GM12878 (cell line): ENCODE data around the gene MYMX. TPM values are rescaled to one million over a fixed set of nuclear protein-coding genes. Genes with fewer than 3 reads are reported as not detected.

Experiments used
- ATAC-seq: fragments of 200-7000 bp; cut with Tn5 transposase; 3 replicates; pipeline ENCODE4 v1.9.1; 2020; ENCODE audit warnings: mild to moderate bottlenecking, moderate library complexity
- BruUV-seq: library from RNA; stranded (reverse); fragments of 400-500 nt; replicated peaks from 2 replicates; lab custom pipeline; 2021; lab: Mats Ljungman, UMichigan
- CTCF ChIA-PET: fragments of 300-600 bp; sonication (Branson Sonifier 250); formaldehyde crosslinking; extraction: SDS; loops from one replicate; lab custom pipeline; 2021; ENCODE audit warnings: inconsistent platforms; lab: Yijun Ruan, JAX
- POLR2A ChIA-PET: fragments of 350-600 bp; formaldehyde crosslinking; extraction: SDS; loops from one replicate; lab custom pipeline; 2021; ENCODE audit warnings: inconsistent platforms; lab: Charles Lee
- RAD21 ChIA-PET: fragments of 300-600 bp; sonication (Branson Sonifier 250); formaldehyde crosslinking; loops from one replicate; lab custom pipeline; 2023; ENCODE audit warnings: antibody characterized with exemption; ENCODE audit not compliant: unreplicated experiment; lab: Charles Lee
- SMC1A ChIA-PET: fragments of 300-600 bp; sonication (Branson Sonifier 250); formaldehyde crosslinking; loops from one replicate; lab custom pipeline; 2023; ENCODE audit not compliant: unreplicated experiment, uncharacterized antibody; lab: Charles Lee
- DNase-seq: peaks from one replicate; pipeline ENCODE4 v3.0.0-alpha.2; 2011; ENCODE audit warnings: low read depth, low spot score
- FAIRE-seq: peaks from 3 replicates; lab custom pipeline; 2011; peaks lifted over from hg19 to GRCh38; lab: Jason Lieb, UNC
- H2AFZ ChIP-seq: 2 replicates; pipeline ENCODE4 v1.6.0; 2011; ENCODE audit warnings: low read depth, low read length, control low read depth; ENCODE audit not compliant: control insufficient read depth
- H3K27ac ChIP-seq: 2 replicates; pipeline ENCODE4 v1.5.1; 2011; ENCODE audit warnings: control low read depth; ENCODE audit not compliant: control insufficient read depth, insufficient read depth
- H3K27me3 ChIP-seq, 2 experiments: replicated peaks in 1 of 2; 2 replicates each; pipeline versions ENCODE4 v1.6.0 to v1.6.1; 2011; ENCODE audit warnings: low read length in 1 of 2; ENCODE audit not compliant: control insufficient read depth in 2 of 2, insufficient read depth in 2 of 2
- H3K36me3 ChIP-seq, 2 experiments: 2 replicates each; pipeline ENCODE4 v1.5.1; 2011; ENCODE audit warnings: low read length in 1 of 2; ENCODE audit not compliant: control insufficient read depth in 2 of 2, insufficient read depth in 2 of 2
- H3K4me1 ChIP-seq: 2 replicates; pipeline ENCODE4 v1.6.1; 2011; ENCODE audit warnings: mild to moderate bottlenecking, low read length, moderate library complexity, mixed read lengths; ENCODE audit not compliant: control insufficient read depth, insufficient read depth
- H3K4me2 ChIP-seq: 2 replicates; pipeline ENCODE4 v1.6.0; 2011; ENCODE audit warnings: control low read depth; ENCODE audit not compliant: control insufficient read depth, insufficient read depth
- H3K4me3 ChIP-seq: fragments of 200-600 bp; sonication (generic); 2 replicates; pipeline ENCODE4 v1.5.1; 2016
- H3K79me2 ChIP-seq: 2 replicates; pipeline ENCODE4 v1.6.0; 2011; ENCODE audit warnings: low read length; ENCODE audit not compliant: control insufficient read depth, insufficient read depth
- H3K9ac ChIP-seq: 2 replicates; pipeline ENCODE4 v1.8.0; 2011; ENCODE audit warnings: low read length, control low read depth, mixed read lengths; ENCODE audit not compliant: control insufficient read depth, insufficient read depth
- H3K9me3 ChIP-seq: replicated peaks from 3 replicates; pipeline ENCODE4 v1.5.1; 2011; ENCODE audit warnings: mild to moderate bottlenecking, low read length; ENCODE audit not compliant: control insufficient read depth, insufficient read depth
- H4K20me1 ChIP-seq: 2 replicates; pipeline ENCODE4 v1.6.0; 2011; ENCODE audit not compliant: control insufficient read depth, insufficient read depth
- ETV6 ChIP-seq, 2 experiments: fragments of 450-650 bp in 1 of 2; IDR thresholded peaks in 1 of 2; conservative IDR thresholded peaks in 1 of 2; 2 replicates each; pipeline ENCODE4 v1.6.1; 2014; ENCODE audit warnings: antibody characterized with exemption in 1 of 2, borderline replicate concordance in 1 of 2, low read depth in 1 of 2, mild to moderate bottlenecking in 1 of 2, moderate library complexity in 1 of 2
- FOXK2 ChIP-seq: fragments of 450-650 bp; IDR thresholded peaks from 2 replicates; pipeline ENCODE4 v1.6.1; 2017; ENCODE audit warnings: mild to moderate bottlenecking, moderate library complexity
- FOXM1 ChIP-seq: IDR thresholded peaks from 2 replicates; pipeline ENCODE4 v1.6.1; 2012; ENCODE audit warnings: low read depth, mild to moderate bottlenecking, inconsistent platforms, low read length, moderate library complexity
- KLF5 ChIP-seq: fragments of 450-650 bp; IDR thresholded peaks from 2 replicates; pipeline ENCODE4 v1.6.1; 2014; ENCODE audit warnings: mild to moderate bottlenecking; ENCODE audit not compliant: partially characterized antibody
- MXI1 ChIP-seq: fragments of 150-350 bp; IDR thresholded peaks from 2 replicates; pipeline ENCODE4 v1.6.1; 2011; ENCODE audit warnings: low read depth, mild to moderate bottlenecking, inconsistent platforms, low read length, improper control_type of control experiment
- SMARCA5 ChIP-seq: fragments of 450-650 bp; IDR thresholded peaks from 2 replicates; pipeline ENCODE4 v1.6.1; 2017; ENCODE audit warnings: mild to moderate bottlenecking
- SP1 ChIP-seq: IDR thresholded peaks from one replicate; pipeline ENCODE4 v1.6.1; 2011; ENCODE audit warnings: low read depth, low read length
- ZBED1 ChIP-seq: IDR thresholded peaks from 2 replicates; pipeline ENCODE4 v1.6.1; 2016; ENCODE audit warnings: borderline replicate concordance
- ZBTB33 ChIP-seq: fragments of 450-650 bp; IDR thresholded peaks from 2 replicates; pipeline ENCODE4 v1.6.1; 2017; ENCODE audit warnings: mild to moderate bottlenecking
- WGBS: methylation state at CpG from one replicate; pipeline ENCODE4 v1.1.6; 2016; ENCODE audit warnings: low lambda C conversion rate; ENCODE audit not compliant: insufficient replicate concordance, insufficient coverage; ENCODE audit errors: missing lambda C conversion rate; 5-methylcytosine and 5-hydroxymethylcytosine counted together
- in situ Hi-C: fragments of 300-500 bp; cut with MboI; formaldehyde crosslinking; loops from 9 replicates; pipeline ENCODE4 v1.14.3; 2018; ENCODE audit warnings: mixed read lengths
- intact Hi-C: fragments of 100-400 bp; cut with micrococcal nuclease; formaldehyde crosslinking; loops from one replicate; pipeline ENCODE4 v1.14.2; 2022; ENCODE audit not compliant: unreplicated experiment
- polyA plus RNA-seq, 11 experiments: library from polyadenylated mRNA; depleted of rRNA in 4 of 11; unstranded in 6 of 11; stranded (reverse) in 5 of 11; fragments of >200 nt; fragmentation: Nextera tagmentation in 4 of 11; fragmentation: Illumina TruSeq in 1 of 11; extraction: Ambion mirVana in 4 of 11; extraction: Trizol in 1 of 11; gene quantifications; 1 replicate in 1 of 11; 2 replicates in 10 of 11; pipeline versions ENCODE4 v1.2.1 to v1.2.3, GENCODE V29; 2011 to 2016; ENCODE audit warnings: inconsistent platforms in 2 of 11, missing spikeins in 2 of 11, low read depth in 1 of 11
- total RNA-seq, 4 experiments: library from RNA; depleted of rRNA in 3 of 4; stranded (reverse); fragments of >200 nt in 3 of 4; fragmentation: Illumina TruSeq in 1 of 4; extraction: Trizol in 1 of 4; gene quantifications; 2 replicates each; pipeline versions ENCODE4 v1.2.1 to v1.2.3, GENCODE V29; 2013 to 2021
- TF ChIP-seq, protein P1 (sequence below), 3 experiments: IDR thresholded peaks in 2 of 3; conservative IDR thresholded peaks in 1 of 3; 2 replicates each; pipeline ENCODE4 v1.5.1; 2011; ENCODE audit warnings: low read depth in 3 of 3, low read length in 3 of 3, mild to moderate bottlenecking in 3 of 3, control low read depth in 2 of 3, moderate library complexity in 2 of 3, inconsistent platforms in 1 of 3, mixed read lengths in 1 of 3; ENCODE audit not compliant: control insufficient read depth in 2 of 3, insufficient read depth in 1 of 3; ENCODE audit errors: extremely low read depth in 1 of 3

Gene MYMX
- total and polyA plus RNA-seq, 10 of the 15 experiments (the other 5 are each of a cell fraction or from before 2014, with no cell fraction given) = not detected

GRCh38 chr6:44224029-44224964 lies 7.6 kb downstream of the MYMX start:
- peak overlapping the region; percentile 13; the same call in 1 of the 2 replicates for H3K27ac ChIP-seq
- intact Hi-C loops (no loop called here), in situ Hi-C loops (no loop called here)
- DNase-seq (no peak), FAIRE-seq (peak; percentile 68), ATAC-seq (peak; percentile 8)
- no peaks in the 10 kb centered on the region for H3K27me3 ChIP-seq
- peak overlapping the region; percentile 83 for H3K4me3 ChIP-seq
- peaks cover 22% of the 10 kb centered on the region for H3K4me1 ChIP-seq
- H3K9me3 ChIP-seq = no peaks in the 10 kb centered on the region
- TF ChIP-seq SP1 = no peak
- TF ChIP-seq FOXM1 = no peak
- TF ChIP-seq FOXK2 = no peak
- TF ChIP-seq, protein P1, sequence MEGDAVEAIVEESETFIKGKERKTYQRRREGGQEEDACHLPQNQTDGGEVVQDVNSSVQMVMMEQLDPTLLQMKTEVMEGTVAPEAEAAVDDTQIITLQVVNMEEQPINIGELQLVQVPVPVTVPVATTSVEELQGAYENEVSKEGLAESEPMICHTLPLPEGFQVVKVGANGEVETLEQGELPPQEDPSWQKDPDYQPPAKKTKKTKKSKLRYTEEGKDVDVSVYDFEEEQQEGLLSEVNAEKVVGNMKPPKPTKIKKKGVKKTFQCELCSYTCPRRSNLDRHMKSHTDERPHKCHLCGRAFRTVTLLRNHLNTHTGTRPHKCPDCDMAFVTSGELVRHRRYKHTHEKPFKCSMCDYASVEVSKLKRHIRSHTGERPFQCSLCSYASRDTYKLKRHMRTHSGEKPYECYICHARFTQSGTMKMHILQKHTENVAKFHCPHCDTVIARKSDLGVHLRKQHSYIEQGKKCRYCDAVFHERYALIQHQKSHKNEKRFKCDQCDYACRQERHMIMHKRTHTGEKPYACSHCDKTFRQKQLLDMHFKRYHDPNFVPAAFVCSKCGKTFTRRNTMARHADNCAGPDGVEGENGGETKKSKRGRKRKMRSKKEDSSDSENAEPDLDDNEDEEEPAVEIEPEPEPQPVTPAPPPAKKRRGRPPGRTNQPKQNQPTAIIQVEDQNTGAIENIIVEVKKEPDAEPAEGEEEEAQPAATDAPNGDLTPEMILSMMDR (IDR thresholded peaks at IDR 0.05 in 2 of 3, conservative IDR thresholded peaks at IDR 0.05 in 1 of 3; ENCODE audit: control insufficient read depth in 2 of 3, extremely low read depth in 1 of 3, insufficient read depth in 1 of 3, low read depth in 3 of 3, low read length in 3 of 3) = peak in 2 of 3 experiments; percentile 17 to 25; a peak in 2 of 6 replicates
- TF ChIP-seq ZBTB33 = no peak
- TF ChIP-seq SMARCA5 = 0 out of 2 replicates have a peak, but pooled peaks have one; percentile 63
- no peak for TF ChIP-seq KLF5
- TF ChIP-seq MXI1 = no peak
- no peak for TF ChIP-seq ZBED1
- TF ChIP-seq ETV6 (conservative IDR thresholded peaks at IDR 0.05 in 1 of 2, IDR thresholded peaks at IDR 0.05 in 1 of 2; ENCODE audit: borderline replicate concordance in 1 of 2, low read depth in 1 of 2) = no peak
- BruUV-seq = TSS peak; percentile 45
- RAD21 ChIA-PET = interaction anchor here (0.6 to 4.5 kb wide), 17 partner anchors 9 to 128 kb away, joined by 3 to 23 read pairs (median 6); partner anchors contain the start of gene HSP90AB1
- peak overlapping the region; percentile 51; the same call in 1 of the 2 replicates for H2AFZ ChIP-seq
- H3K4me2 ChIP-seq = peak overlapping the region; percentile 95
- peaks cover 0 to under 1% of the 10 kb centered on the region in 2 experiments; a peak in 2 of 4 replicates for H3K36me3 ChIP-seq
- 12% methylated on average over 13 of the region's 18 CpGs for WGBS
- H4K20me1 ChIP-seq = no peaks in the 10 kb centered on the region
- CTCF ChIA-PET = interaction anchor here (0.7 to 6.0 kb wide), 18 partner anchors 11 to 128 kb away, joined by 3 to 95 read pairs (median 4); partner anchors contain the start of gene HSP90AB1
- SMC1A ChIA-PET = interaction anchor here (0.6 to 2.2 kb wide), 15 partner anchors 11 to 114 kb away, joined by 3 to 18 read pairs (median 6); no protein-coding TSS in a partner anchor
- peaks cover 31% of the 10 kb centered on the region for H3K79me2 ChIP-seq
- peak overlapping the region; percentile 71 for H3K9ac ChIP-seq
- POLR2A ChIA-PET = interaction anchor here (0.8 to 7.0 kb wide), 9 partner anchors 12 to 39 kb away, joined by 3 to 63 read pairs (median 4); partner anchors contain the start of gene HSP90AB1
